ENCODE measurements around the gene POMGNT2.

The POMGNT2 gene

DNA sequence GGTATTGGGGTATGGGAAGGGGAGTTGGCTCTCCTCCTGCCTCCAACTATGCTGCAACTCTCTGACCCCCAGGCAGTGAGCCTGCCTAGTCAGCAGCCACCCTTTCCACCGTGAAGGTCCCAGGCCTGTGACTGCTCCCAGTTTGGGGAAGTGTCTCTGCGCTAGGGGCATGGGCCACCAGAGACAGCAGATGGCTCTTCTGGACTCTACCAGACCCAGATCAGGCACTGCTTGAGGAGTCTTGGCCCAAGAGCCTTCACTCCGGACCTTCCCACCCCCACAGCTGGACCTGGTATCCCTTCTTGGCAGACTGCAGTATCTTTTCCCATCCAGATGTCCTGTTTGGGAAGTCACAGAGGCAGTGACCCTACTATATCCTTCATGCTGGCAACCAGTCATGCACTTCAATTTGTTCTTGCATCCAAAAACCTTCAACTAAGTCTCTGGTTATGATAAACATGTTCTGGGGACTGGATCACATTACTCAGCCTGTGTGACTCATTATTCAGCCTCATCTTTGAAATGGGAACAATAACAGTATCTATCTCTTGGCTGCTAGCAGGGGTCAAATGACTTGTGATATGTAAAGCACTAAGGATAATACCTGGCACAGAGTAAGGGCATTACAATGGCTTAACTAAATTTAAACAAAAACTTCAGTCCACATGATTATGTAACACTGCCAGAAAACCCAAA lies 62.7 kb downstream of the POMGNT2 start:
- DNase-seq = no peak

DNA sequence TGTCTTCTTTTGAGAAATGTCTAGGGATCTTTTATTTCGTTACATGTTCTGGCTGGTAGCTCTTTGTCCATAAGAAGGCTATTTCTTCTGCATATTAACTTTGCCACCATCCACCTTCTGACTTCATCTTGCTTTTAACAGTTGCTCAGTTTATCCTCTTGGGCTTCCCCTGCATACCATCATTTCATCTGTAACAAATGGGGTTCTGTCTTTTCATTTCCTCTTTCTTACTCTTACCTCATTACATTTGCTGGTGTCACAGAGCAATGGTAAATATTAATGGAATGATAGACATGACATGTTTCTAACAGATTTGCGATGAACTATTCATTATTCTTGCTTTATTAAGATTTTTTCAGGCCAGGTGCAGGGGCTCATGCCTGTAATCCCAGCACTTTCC lies 64.4 kb downstream of the POMGNT2 start:
- DNase-seq = no peak

DNA sequence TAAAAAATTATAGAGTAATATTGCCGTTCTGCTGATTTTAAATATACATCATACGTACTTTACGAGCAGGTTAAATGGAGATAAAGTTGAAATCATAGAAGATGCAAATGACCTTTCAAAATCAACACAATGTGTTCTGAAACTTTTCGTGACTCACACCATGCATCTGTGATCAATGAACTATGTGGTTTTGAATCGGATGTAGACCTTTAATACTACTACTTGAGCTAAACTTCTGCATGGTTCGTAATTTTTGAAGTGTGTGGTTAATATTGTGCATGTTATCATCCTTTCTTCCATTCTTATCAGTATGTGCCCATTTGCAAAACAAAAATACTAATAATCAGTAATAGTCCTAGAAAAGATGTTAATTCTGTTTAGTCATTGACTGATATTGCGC lies 67.9 kb downstream of the POMGNT2 start:
- no peak for DNase-seq

DNA sequence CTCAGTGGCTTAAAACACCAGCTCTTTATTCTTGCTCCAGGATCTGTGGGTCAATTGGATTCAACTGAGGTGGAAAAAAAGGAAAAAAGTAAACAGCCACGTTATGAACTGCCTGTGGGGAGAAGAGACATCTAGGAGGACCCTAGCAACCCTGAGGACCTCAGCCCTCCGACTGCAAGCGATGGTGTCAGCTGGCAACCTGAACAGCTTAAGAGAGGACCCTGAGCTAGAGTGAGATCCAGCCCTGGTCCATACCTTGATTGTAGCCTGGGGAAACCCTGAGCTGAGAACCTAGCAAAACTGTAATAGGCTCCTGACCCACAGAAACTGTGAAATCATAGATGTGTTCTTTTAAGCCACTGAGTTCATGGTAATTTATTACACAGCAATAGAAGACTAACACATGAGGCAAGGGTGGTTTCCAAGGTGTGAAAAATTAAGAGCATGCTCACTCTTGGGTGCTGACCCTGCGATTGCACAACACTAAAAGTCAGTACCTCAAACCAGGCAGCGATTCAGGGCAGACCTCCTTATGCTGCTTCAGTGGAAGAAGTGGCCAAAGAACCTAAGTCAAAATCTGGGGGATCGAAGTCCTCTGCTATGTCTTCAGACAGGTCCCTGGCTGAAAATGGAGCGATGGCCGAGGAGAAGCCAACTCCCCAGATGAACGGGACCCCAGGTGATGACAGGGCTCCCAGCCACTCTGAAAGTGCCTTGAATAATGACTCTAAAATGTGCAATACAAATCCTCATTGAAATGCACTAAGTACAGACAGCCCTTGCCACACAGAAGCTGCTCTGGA lies 69.1 kb downstream of the POMGNT2 start:
- DNase-seq = peak; percentile 39

DNA sequence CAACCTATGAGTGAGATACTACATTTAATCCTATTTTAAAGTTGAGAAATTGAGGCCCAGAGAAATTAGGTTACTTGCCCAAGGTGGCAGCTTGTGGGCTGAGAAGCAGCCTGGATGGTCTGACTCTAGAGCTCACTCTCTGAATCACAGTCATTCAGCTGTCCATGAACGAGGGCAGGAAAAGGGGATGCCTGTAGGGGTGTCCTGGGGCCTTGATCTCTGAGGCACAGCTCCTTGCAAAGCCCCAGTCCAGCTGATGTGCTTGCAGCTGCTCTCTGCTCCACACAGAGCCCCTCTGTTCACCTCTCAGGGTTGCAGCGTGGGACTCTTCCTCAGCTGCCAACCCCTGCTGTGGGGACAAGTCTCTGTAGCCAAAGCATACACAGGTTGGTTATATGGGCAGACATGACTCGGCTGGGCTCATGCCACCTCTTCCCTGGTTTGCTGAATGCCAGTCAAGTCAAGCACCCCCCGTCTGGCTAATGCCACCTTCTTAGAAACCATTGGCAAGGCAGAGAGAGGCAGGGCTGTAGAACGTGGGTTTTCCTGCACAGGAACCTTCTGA lies 70.0 kb downstream of the POMGNT2 start:
- DNase-seq = peak; percentile 53

DNA sequence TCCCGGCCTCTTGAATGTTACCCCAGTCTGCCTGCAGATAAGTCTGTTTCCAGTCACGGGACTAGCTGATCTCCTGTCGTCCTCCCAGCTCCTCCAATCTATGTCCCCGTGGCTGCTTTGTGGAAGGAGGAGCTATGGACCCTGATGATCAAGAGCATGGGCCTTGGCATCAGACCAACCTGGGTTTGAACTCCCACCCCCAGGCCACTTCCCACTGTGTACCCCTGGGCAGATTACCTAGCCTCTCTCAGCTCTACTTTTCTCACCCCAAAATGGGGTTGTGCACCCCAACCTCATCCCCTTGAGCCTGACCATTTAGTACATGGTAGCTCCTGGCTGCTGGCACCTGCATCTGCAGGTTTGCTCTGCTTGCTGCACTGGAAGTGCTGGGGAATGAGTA lies 71.0 kb downstream of the POMGNT2 start:
- peak; percentile 19 for DNase-seq

DNA sequence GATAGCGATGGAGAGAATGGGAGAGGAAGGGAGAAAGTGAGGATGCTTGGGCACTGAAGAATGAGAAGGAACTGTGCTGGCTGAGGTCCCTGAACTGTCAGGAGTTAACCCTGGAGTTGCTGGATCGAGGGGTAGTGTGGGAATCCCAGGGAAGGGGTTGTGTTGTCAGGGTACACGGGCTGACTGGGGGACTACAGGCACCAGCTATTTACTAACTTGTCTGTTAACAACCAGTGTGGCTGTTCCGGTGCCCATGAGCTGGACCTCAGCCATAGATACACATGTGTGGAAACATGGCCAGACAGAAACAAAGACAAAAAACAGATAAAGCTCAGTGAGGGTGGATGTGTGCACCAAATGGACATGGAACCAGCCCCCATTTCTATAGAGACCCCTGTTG lies 71.7 kb downstream of the POMGNT2 start:
- peak; percentile 10 for DNase-seq

DNA sequence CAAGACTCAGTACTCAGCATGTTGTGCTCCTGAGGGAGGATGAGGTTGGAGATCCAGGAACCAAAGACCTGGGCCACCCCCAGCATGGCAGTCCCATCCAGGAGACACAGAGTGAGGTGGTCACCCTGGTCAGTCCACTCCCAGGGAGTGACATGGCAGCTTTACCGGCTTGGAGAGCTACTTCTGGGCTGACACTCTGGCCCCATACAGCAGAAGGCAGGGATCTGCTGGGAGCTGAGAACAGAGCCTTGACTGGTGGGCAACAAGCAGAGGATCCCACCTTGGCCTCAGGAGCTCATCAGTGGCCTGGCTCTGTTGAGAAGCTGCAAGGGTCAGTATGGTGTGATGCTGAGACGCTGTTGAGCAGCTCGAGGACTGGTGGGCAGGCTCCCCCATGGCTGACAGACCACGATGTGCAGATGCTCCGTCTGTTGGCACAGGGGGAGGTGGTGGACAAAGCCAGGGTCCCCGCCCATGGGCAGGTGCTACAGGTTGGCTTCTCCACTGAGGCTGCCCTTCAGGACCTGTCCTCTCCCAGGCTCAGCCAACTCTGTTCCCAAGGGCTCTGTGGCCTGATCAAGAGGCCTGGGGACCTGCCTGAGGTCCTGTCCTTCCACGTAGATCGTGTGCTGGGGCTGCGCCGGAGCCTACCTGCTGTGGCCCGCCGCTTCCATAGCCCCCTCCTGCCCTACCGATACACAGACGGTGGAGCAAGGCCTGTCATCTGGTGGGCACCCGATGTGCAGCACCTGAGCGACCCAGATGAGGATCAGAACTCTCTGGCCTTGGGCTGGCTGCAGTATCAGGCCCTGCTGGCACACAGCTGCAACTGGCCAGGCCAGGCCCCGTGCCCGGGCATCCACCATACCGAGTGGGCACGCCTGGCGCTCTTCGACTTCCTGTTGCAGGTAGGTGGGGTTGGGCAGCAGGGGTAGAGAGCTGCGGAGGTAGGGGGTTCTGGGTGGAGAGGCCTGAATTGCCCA lies 72.9 kb downstream of the POMGNT2 start:
- peak; percentile 16 for DNase-seq

DNA sequence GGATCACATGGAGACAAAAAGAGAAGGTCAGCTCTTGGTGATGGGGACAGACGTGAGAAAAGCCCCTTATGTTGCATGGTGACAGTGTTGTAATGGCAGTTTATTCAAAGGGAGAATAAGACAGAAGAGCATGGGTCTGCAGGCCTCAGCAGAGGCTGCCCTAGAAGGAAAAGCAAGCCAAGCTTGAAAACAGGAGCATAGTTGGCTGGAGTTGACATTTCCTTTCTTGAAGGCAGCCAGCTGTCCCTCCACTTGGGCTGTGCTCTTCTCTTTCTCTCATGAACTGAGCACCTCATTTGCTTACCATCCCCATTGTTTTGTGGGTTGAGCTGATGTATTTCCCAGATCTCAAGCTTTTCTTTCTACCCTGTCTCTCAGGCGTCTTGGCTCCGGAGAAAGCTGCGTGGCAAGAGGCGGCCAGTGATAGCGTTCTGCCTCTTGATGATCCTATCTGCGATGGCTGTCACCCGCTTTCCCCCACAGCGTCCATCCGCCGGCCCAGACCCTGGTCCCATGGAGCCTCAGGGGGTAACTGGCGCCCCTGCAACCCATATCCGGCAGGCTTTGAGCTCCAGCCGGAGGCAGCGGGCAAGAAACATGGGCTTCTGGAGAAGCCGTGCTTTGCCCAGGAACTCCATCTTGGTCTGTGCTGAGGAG lies 73.9 kb downstream of the POMGNT2 start:
- peak; percentile 41 for DNase-seq

DNA sequence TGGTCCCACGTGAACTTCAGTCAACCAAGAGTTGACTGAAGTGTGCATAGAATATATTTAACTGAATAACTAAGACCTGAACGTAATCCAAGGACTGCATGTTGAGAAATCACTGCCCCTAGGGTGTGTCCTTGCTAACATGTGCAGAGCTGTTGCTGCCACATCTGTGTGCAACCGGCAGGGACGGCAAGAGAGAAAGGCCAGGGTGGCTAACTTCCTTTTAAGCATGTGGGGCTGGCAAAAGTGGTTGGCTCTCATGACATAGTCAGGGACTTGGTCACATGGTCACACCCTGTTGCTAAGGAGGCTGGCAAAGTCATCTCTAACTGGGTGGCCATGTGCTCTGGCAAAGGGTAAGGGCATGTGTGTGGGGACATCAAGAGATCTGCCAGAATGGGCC lies 74.4 kb downstream of the POMGNT2 start:
- peak; percentile 34 for DNase-seq

DNA sequence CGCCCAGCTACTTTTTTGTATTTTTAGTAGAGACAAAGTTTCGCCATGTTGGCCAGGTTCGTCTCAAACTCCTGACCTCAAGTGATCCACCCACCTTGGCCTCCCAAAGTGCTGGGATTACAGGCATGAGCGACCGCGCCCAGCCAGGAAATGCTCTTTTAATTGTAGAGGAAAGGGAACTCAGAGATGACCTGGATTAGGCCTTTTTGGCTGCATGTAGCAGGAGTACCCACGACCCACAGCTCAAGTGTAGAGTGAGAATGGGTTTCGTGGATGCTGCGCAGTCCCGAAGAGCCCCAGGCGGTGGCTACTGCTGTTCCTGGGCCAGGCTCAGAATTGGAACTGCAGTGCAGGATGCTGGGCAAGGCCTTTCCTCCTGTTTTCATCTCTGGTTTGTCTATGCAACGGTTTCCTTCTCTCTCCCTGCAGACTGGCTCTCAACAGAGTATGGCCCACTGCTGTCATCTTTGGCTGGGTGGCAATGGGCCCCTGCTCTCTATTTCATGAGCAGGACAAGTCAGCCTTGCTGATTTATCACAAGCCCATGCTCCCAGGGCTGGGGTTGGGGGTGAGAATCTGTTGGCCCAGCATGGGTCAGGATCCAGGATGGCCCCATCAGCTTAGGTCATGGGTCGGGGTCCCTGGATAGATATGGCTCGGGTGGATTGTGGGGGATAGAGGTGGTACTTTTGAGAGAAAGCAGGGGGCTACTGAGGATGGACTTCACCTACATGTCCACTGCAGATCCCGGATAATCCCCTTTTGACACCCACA lies 75.5 kb downstream of the POMGNT2 start:
- DNase-seq = peak; percentile 25

Measured in right forelimb (tissue), 1 donor.